DND-41 (cell line): Measurements from ENCODE around the gene THBS4.

ENCODE experiments used
- ATAC-seq: fragments of 200-7000 bp; cut with Tn5 transposase; 3 replicates; pipeline ENCODE4 v1.9.1; 2021; ENCODE audit warnings: low read depth; ENCODE audit not compliant: insufficient read depth
- DNase-seq: peaks from one replicate; pipeline ENCODE4 v3.0.0-alpha.2; 2020
- H2AFZ ChIP-seq: 2 replicates; pipeline ENCODE4 v1.6.0; 2012; ENCODE audit warnings: low read depth, low read length
- H3K27ac ChIP-seq: 2 replicates; pipeline ENCODE4 v1.5.1; 2012; ENCODE audit warnings: low read length, inconsistent platforms
- H3K27me3 ChIP-seq: fragments of 200-600 bp; sonication (generic); 2 replicates; pipeline ENCODE4 v1.6.0; 2012; ENCODE audit warnings: low read length, mild to moderate bottlenecking, inconsistent platforms; ENCODE audit not compliant: insufficient read depth, poor library complexity
- H3K36me3 ChIP-seq: 2 replicates; pipeline ENCODE4 v1.5.1; 2012; ENCODE audit warnings: low read length, inconsistent platforms; ENCODE audit not compliant: insufficient read depth
- H3K4me1 ChIP-seq: 2 replicates; pipeline ENCODE4 v1.5.1; 2012; ENCODE audit warnings: mild to moderate bottlenecking, low read length; ENCODE audit not compliant: insufficient read depth
- H3K4me2 ChIP-seq: 2 replicates; pipeline ENCODE4 v1.6.0; 2012; ENCODE audit warnings: mild to moderate bottlenecking, moderate library complexity, low read length, inconsistent platforms; ENCODE audit not compliant: insufficient read depth
- H3K4me3 ChIP-seq, 2 experiments: fragments of 200-600 bp in 1 of 2; shearing (Covaris generic) in 1 of 2; 2 replicates each; pipeline ENCODE4 v1.5.1; 2012 to 2016; ENCODE audit warnings: inconsistent platforms in 2 of 2, low read length in 2 of 2, mild to moderate bottlenecking in 2 of 2, low read depth in 1 of 2, moderate library complexity in 1 of 2
- H3K79me2 ChIP-seq: 2 replicates; pipeline ENCODE4 v1.6.0; 2012; ENCODE audit warnings: low read length, inconsistent platforms; ENCODE audit not compliant: insufficient read depth
- H3K9ac ChIP-seq: 2 replicates; pipeline ENCODE4 v1.6.0; 2012; ENCODE audit warnings: low read depth, mild to moderate bottlenecking, inconsistent platforms, low read length, moderate library complexity
- H3K9me3 ChIP-seq: 2 replicates; pipeline ENCODE4 v1.5.1; 2012; ENCODE audit warnings: low read length, moderate library complexity, mild to moderate bottlenecking, inconsistent platforms; ENCODE audit not compliant: insufficient read depth, severe bottlenecking
- H4K20me1 ChIP-seq: 2 replicates; pipeline ENCODE4 v1.6.0; 2012; ENCODE audit warnings: low read length; ENCODE audit not compliant: insufficient read depth
- EZH2 ChIP-seq: IDR thresholded peaks from 3 replicates; pipeline ENCODE4 v1.6.1; 2012; ENCODE audit warnings: borderline replicate concordance, low read depth, mild to moderate bottlenecking, moderate library complexity, low read length, inconsistent platforms; ENCODE audit not compliant: severe bottlenecking
- TF ChIP-seq, protein P1 (sequence below): IDR thresholded peaks from 2 replicates; pipeline ENCODE4 v1.5.1; 2012; ENCODE audit warnings: borderline replicate concordance, low read length, moderate library complexity, mild to moderate bottlenecking; ENCODE audit not compliant: poor library complexity, severe bottlenecking; ENCODE audit errors: extremely low read depth

The THBS4 gene

DNA sequence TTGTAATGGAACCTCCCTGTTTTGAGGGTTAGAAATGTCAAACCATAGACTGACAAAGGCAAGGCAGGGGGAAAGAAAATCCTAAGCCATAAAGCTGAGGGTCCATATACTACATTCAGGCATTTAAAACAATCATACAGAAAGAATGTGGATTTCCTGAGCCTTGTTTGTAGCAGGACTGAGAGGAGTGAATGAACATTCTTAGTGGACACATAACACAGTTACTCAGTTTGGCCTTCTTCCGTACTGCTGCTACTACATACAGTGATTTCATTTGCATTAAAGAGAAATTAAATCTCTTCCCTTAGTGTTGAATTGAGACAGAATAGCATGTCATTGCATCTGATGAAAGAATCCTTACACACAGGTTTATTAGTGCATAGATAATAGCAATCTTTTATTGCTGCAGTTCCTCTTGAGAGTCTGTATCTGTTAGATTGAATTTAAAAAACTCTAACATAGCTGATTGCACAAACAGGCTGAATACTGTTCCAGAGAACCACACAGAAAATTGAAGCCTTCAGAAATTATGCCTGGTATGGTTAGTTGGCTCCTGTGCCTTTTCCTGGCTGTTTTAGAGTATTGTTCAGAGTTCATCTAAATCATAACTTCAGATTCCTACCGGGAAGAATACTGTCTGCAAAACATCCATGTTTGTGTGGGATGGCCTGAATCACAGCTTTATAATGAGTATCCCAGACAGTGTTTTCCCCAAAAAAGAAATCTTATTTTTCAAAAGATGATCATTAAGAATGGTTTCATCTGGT is 42.1 kb upstream of the THBS4 start:
- Histone ChIP-seq H3K27ac (no peak overlapping the region), H3K9me3 (no peaks in the 10 kb centered on the region)
- ATAC-seq = no peak

DNA sequence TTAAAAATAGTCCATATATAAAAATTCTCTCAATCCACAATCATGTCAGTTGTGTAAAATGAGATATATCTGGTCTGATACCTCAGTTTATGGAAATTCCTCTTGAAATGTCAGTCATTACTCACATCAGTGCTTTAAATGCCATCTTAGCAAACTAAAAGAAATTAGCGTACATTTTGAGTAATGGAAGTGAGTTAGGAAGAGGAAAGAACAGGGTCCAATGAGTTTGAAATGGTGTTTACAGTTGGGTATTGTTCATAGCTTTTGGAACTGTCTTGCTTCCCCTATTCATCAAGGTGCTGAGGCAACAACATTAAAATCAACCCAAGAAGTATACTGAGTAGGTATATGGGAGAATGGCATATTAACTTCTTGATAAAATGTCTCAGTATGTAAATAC is 35.4 kb upstream of the THBS4 start:
- Histone ChIP-seq H3K4me1 (no peaks in the 10 kb centered on the region), H3K4me3 (no peak overlapping the region), H3K4me2 (no peak overlapping the region), H3K27me3 (peaks cover 5% of the 10 kb centered on the region), H3K9ac (no peak overlapping the region), H4K20me1 (no peaks in the 10 kb centered on the region), H3K9me3 (no peaks in the 10 kb centered on the region), H3K36me3 (no peaks in the 10 kb centered on the region), H3K27ac (no peak overlapping the region), H2AFZ (no peak overlapping the region), H3K79me2 (no peaks in the 10 kb centered on the region)
- ATAC-seq (no peak), DNase-seq (no peak)
- TF ChIP-seq, protein P1, sequence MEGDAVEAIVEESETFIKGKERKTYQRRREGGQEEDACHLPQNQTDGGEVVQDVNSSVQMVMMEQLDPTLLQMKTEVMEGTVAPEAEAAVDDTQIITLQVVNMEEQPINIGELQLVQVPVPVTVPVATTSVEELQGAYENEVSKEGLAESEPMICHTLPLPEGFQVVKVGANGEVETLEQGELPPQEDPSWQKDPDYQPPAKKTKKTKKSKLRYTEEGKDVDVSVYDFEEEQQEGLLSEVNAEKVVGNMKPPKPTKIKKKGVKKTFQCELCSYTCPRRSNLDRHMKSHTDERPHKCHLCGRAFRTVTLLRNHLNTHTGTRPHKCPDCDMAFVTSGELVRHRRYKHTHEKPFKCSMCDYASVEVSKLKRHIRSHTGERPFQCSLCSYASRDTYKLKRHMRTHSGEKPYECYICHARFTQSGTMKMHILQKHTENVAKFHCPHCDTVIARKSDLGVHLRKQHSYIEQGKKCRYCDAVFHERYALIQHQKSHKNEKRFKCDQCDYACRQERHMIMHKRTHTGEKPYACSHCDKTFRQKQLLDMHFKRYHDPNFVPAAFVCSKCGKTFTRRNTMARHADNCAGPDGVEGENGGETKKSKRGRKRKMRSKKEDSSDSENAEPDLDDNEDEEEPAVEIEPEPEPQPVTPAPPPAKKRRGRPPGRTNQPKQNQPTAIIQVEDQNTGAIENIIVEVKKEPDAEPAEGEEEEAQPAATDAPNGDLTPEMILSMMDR = no peak
- TF ChIP-seq EZH2 = no peak

More for the DNA sequence above, 42.1 kb upstream of the THBS4 start:
- no peak overlapping the region for H3K9ac ChIP-seq
- TF ChIP-seq, protein P1 = no peak
- TF ChIP-seq EZH2 = no peak
- no peak overlapping the region for H2AFZ ChIP-seq
- H3K27me3 ChIP-seq = no peaks in the 10 kb centered on the region
- DNase-seq = no peak
- no peaks in the 10 kb centered on the region for H3K4me1 ChIP-seq
- H3K79me2 ChIP-seq = no peaks in the 10 kb centered on the region
- no peak overlapping the region for H3K4me3 ChIP-seq
- H4K20me1 ChIP-seq = no peaks in the 10 kb centered on the region
- H3K4me2 ChIP-seq = no peak overlapping the region
- H3K36me3 ChIP-seq = no peaks in the 10 kb centered on the region

DNA sequence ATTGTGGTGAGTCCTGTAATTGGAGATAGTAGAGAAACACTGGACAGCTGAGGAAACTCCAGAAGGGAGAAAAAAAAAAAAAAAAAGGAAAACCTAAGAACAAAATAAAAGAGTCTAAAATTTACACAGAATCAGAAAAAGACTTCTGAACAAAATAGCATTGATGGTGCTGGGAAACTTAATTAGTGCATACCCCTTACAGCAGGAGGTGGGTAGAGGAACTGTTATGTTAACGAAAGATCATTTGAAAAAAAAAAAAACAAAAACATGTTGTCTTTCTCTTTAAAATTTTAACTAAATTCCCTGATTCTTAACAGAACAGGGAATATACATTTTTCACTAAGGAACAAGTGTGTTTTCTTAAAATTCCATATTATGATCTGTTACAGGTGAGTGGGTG is 32.5 kb upstream of the THBS4 start:
- no peak for ATAC-seq
- Histone ChIP-seq H3K27me3 (peaks cover 5% of the 10 kb centered on the region), H2AFZ (no peak overlapping the region), H3K9ac (no peak overlapping the region), H3K79me2 (no peaks in the 10 kb centered on the region), H3K27ac (no peak overlapping the region), H3K4me3 (no peak overlapping the region), H3K36me3 (no peaks in the 10 kb centered on the region), H3K4me2 (no peak overlapping the region), H3K4me1 (no peaks in the 10 kb centered on the region), H4K20me1 (no peaks in the 10 kb centered on the region), H3K9me3 (no peaks in the 10 kb centered on the region)
- no peak for TF ChIP-seq EZH2
- TF ChIP-seq, protein P1 = no peak
- DNase-seq = no peak
